ENCODE results near the gene SLCO3A1. TPM values are rescaled to one million over a fixed set of nuclear protein-coding genes. Genes with fewer than 3 reads are reported as not detected.

The SLCO3A1 gene
- total and polyA plus RNA-seq, 2 of the 8 experiments (the other 6 are each of a cell fraction or from before 2014, with no cell fraction given) = 15.1 to 20.4 TPM

- Histone ChIP-seq H2BK12ac (ENCODE audit: low read depth, low read length) (peak overlapping the region; percentile 51; the same call in 1 of the 2 replicates), H2AK5ac (ENCODE audit: low read depth, low read length) (no peak overlapping the region), H4K91ac (replicated peaks; ENCODE audit: insufficient read length, low read length) (no peak overlapping the region), H4K5ac (ENCODE audit: insufficient read length, low read depth, low read length) (no peak overlapping the region), H2BK20ac (ENCODE audit: low read length) (peak overlapping the region; percentile 19; the same call in 1 of the 2 replicates), H4K8ac (ENCODE audit: extremely low read depth, insufficient read depth, low read length) (no peak overlapping the region), H3K79me2 (ENCODE audit: control insufficient read depth in 1 of 2, insufficient read depth in 2 of 2, low read length in 2 of 2) (no peaks in the 10 kb centered on the region), H3K4ac (replicated peaks; ENCODE audit: insufficient read length, low read depth, low read length) (no peak overlapping the region), H2BK15ac (ENCODE audit: low read length) (no peak overlapping the region; the same call in 1 of the 2 replicates), H3K4me2 (ENCODE audit: insufficient read depth in 1 of 2, low read depth in 2 of 2, low read length in 2 of 2) (no peak overlapping the region), H3K9me3 (ENCODE audit: insufficient read depth in 2 of 2, low read depth in 1 of 2, low read length in 1 of 2) (no peaks in the 10 kb centered on the region), H3K23me2 (ENCODE audit: low read depth, low read length) (no peaks in the 10 kb centered on the region), H3K9ac (replicated peaks in 1 of 4; ENCODE audit: extremely low read depth in 1 of 4, low read depth in 3 of 4, low read length in 3 of 4) (no peak overlapping the region), H3K18ac (ENCODE audit: extremely low read depth, low read length) (no peak overlapping the region), H2BK5ac (ENCODE audit: low read depth, low read length) (no peak overlapping the region), H3K27me3 (replicated peaks in 1 of 4; ENCODE audit: control insufficient read depth in 3 of 4, extremely low read depth in 1 of 4, insufficient read depth in 3 of 4, low read length in 3 of 4) (no peaks in the 10 kb centered on the region), H3K23ac (ENCODE audit: insufficient read length) (no peak overlapping the region), H4K20me1 (replicated peaks in 1 of 2; ENCODE audit: control insufficient read depth in 1 of 2, insufficient read depth in 2 of 2, low read length in 2 of 2) (no peaks in the 10 kb centered on the region), H3K4me1 (replicated peaks in 1 of 4; ENCODE audit: control insufficient read depth in 3 of 4, insufficient read depth in 4 of 4, low read length in 3 of 4) (peaks cover 6 to 16% (median 10%) of the 10 kb centered on the region in 4 experiments), H3K14ac (ENCODE audit: insufficient read length) (no peak overlapping the region), H3K4me3 (ENCODE audit: extremely low read depth in 1 of 4, insufficient read depth in 2 of 4, low read depth in 3 of 4, low read length in 4 of 4) (no peak overlapping the region), H3K36me3 (ENCODE audit: control insufficient read depth in 2 of 4, insufficient read depth in 4 of 4, low read length in 3 of 4) (no peaks in the 10 kb centered on the region), H3K27ac (ENCODE audit: low read depth, low read length) (no peak overlapping the region), H2BK120ac (replicated peaks; ENCODE audit: low read depth, low read length) (no peak overlapping the region), H3K79me1 (ENCODE audit: low read depth, low read length) (0 out of 2 replicates have a peak, but pooled peaks cover 3% of the 10 kb centered on the region), H3K56ac (replicated peaks; ENCODE audit: insufficient read length, low read depth, low read length) (no peak overlapping the region), H2AFZ (ENCODE audit: low read length) (no peak overlapping the region)
- CTCF ChIA-PET (ENCODE audit: partially characterized antibody) = interaction anchor here (0.7 to 1.1 kb wide), 5 partner anchors 9 to 162 kb away, joined by 3 to 5 read pairs (median 4); no protein-coding TSS in a partner anchor
- POLR2A ChIA-PET (ENCODE audit: partially characterized antibody) = no interaction called here
- FAIRE-seq (no peak), DNase-seq (ENCODE audit: low read depth in 1 of 2, low spot score in 2 of 2) (peak in 1 of 2 experiments; percentile 43)
- 69% methylated on average over 14 of the region's 14 CpGs; no CpG with 5 or more reads in 1 of the 2 experiments for WGBS, 2 experiments (ENCODE audit: extremely low coverage in 1 of 2, insufficient coverage in 1 of 2, insufficient read length in 1 of 2, insufficient replicate concordance in 2 of 2, low coverage in 1 of 2, low lambda C conversion rate in 2 of 2, missing lambda C conversion rate in 1 of 2)
- TF ChIP-seq ASH2L (IDR thresholded peaks at IDR 0.05; ENCODE audit: low read length) = no peak
- no peak for TF ChIP-seq EGR1 (IDR thresholded peaks at IDR 0.05; ENCODE audit: borderline replicate concordance, low read depth, low read length)
- TF ChIP-seq SRF (IDR thresholded peaks at IDR 0.05; ENCODE audit: low read depth, low read length) = no peak
- no peak for TF ChIP-seq SIRT6 (IDR thresholded peaks at IDR 0.05; ENCODE audit: low read length)
- TF ChIP-seq KDM5A (IDR thresholded peaks at IDR 0.05; ENCODE audit: low read length) = no peak
- no peak for TF ChIP-seq TEAD4 (IDR thresholded peaks at IDR 0.05; ENCODE audit: low read depth, low read length)
- TF ChIP-seq PHF8 (conservative IDR thresholded peaks at IDR 0.05; ENCODE audit: low read depth, low read length) = no peak
- TF ChIP-seq GTF2F1 (IDR thresholded peaks at IDR 0.05; ENCODE audit: borderline replicate concordance, low read depth, low read length) = no peak
- TF ChIP-seq POU5F1 (IDR thresholded peaks at IDR 0.05; ENCODE audit: low read depth, low read length) = no peak
- TF ChIP-seq CBX8 (IDR thresholded peaks at IDR 0.05; ENCODE audit: borderline replicate concordance, low read depth, low read length) = no peak
- TF ChIP-seq POLR2AphosphoS5 (IDR thresholded peaks at IDR 0.05; ENCODE audit: low read depth, low read length) = no peak
- TF ChIP-seq TCF12 (IDR thresholded peaks at IDR 0.05; ENCODE audit: low read depth, low read length) = no peak
These were observed 158.3 kb downstream of the SLCO3A1 start for GRCh38 chr15:92011611-92012367.
